ENCODE data around the gene KRTAP9-1. TPM values are rescaled to one million over a fixed set of nuclear protein-coding genes. Genes with fewer than 3 reads are reported as not detected.
"Not testable (repeated sequence)": the region's sequence is repeated elsewhere in the genome, so short reads cannot be mapped to it uniquely, and the experiment has no call there.

KRTAP9-1 gene, protein sequence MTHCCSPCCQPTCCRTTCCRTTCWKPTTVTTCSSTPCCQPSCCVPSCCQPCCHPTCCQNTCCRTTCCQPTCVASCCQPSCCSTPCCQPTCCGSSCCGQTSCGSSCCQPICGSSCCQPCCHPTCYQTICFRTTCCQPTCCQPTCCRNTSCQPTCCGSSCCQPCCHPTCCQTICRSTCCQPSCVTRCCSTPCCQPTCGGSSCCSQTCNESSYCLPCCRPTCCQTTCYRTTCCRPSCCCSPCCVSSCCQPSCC
- not detected for polyA plus RNA-seq (ENCODE audit: insufficient read length in 10 of 10)
- long read RNA-seq, donor 1 = 0 reads
- long read RNA-seq, donor 2 = 0 reads
- long read RNA-seq, donor 3 = 0 reads
- long read RNA-seq, donor 4 = 0 reads
- long read RNA-seq, donor 5 = 0 reads
- long read RNA-seq, donor 6 = 0 reads
- long read RNA-seq, donor 7 = 0 reads
- long read RNA-seq, donor 8 = 0 reads
- long read RNA-seq, donor 9 = 0 reads

DNA sequence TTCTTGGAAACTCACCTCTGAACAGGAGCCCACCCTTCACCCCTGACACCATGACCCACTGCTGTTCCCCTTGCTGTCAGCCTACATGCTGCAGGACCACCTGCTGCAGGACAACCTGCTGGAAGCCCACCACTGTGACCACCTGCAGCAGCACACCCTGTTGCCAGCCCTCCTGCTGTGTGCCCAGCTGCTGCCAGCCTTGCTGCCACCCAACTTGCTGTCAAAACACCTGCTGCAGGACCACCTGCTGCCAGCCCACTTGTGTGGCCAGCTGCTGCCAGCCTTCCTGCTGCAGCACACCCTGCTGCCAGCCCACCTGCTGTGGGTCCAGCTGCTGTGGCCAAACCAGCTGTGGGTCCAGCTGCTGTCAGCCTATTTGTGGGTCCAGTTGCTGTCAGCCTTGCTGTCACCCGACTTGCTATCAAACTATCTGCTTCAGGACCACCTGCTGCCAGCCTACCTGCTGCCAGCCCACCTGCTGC is at the start of gene KRTAP9-1:
Gene KRTAP9-1, plus strand, starts transcription at position 51 of the 482 bp plus-strand sequence. Its CDS starts 0 bp downstream, at position 51.
- DNase-seq = not testable (repeated sequence)

DNA sequence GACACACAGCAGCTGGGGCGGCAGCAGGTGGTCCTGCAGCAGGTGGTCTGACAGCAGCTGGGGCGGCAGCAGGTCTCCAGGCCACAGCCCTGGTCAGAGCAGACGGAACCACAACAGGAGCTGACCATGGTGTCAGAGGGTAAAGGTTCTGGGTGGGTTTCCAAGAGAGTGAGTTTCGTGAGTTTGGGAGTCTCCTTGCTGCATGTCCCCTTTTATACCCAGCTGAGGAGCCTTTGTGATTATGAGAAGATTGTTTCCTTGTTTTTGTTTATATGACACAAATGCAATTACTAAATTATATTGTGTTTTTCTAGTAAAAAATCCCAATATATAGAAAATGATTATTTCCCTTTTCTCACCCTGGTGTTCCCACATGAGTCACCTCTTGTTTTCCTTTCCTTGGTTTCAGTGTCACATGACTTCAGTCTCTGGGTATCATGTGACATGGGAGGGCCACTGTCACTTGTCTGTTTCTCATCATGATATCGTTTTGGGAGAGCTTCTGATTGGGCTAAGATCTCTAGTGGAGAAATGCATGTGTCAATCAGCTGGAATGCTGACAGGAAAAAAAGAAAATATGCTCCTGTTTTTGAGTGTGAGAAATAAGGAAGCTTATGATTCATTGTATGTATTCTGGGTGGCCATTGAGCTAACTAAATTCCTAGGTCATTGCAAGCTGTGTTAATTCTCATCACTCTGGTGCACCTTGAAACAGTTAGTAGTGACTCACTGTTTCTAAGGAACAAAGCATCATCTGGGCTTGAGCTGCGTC is 49.1 kb upstream of the KRTAP9-1 start, which contains the start of gene KRTAP4-6:
Gene KRTAP4-6, minus strand, starts transcription at position 185 of the 772 bp plus-strand sequence. Its CDS starts 57 bp downstream, at position 128.
- DNase-seq = peak in 1 of 3 donors; percentile 90

DNA sequence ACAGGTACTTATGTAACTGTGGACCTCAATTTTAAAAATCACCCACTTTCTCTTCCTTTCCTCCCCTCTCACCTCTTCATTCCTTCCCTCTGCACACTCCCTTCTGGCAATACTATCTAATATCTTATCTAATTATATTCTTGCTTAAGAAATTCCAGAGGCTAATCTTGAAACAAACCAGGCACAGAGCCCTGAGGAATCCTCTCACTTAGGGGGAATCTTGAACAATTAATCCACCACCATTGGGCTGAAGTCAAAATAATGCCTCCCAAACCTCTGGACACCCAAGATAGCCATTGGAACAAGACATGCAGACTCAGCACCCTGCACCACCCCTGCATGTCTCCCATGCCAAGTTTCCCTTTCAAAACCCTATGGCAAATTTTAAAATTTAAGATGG is 48.3 kb upstream of the KRTAP9-1 start:
- DNase-seq = no peak

DNA sequence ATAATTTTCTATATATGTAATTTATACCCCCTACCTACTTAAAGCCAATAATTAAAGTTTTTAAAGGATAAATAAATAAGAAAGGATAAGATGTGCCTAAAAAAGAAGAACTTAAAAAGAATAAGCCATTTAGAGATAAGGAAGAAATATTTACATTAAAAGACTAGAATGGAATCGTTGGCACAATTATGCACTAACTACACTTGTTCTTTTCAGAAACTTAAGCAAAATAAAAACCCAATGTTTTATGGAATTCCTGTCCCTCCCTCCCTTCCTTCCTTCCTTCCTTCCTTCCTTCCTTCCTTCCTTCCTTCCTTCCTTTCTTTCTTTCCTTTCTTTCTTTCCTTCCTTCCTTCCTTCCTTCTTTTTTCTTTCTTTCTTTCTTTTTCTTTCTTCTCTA is 44.8 kb upstream of the KRTAP9-1 start:
- DNase-seq = no peak

DNA sequence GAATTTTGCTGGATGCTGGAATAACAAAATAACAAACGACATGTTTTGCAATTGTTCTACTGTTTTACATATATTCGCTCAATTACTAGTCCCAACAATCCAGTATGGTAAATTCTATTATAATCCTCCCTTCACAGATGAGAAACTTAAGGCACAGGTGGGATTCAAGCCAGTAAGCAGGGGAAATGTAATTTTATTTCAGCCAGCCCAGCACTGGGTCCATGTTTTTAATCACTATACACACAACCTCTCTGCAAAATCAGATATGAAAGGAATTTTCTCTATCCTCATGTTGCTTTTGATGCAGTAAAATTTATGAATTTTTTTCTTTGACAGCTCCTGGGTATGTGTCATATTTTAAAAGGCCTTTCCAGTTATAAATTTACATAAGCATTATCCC is 44.4 kb upstream of the KRTAP9-1 start:
- DNase-seq = no peak

DNA sequence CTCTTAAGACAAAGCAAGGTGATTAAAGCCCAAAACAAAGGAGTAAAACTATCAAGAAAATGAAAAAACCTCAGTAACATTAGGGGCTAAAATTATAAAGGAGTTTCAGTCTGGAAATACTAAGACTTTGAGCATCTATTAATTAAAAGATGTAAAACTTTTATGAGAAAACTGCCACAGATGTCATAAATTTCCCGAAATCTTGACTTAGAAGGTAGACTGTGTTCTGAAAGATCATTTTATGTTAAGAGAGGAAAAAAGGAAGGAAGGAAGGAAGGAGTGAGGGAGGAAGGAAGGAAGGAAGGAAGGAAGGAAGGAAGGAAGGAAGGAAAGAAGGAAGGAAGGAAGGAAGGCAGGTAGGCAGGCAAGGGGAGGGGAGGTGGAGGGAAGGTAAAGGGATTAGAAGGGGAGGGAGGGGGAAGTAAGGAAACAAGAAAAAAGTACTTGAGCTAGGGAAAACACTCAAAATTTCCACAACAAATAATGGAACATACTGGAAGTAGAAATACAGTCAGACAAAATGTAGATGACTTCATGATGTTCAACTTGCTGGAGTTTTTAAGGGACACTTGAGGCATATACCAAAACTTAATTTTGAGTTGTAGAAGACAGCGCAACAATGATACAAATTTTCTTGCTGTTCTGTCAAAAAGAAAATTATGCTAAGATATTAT is 42.0 kb upstream of the KRTAP9-1 start:
- no peak for DNase-seq

DNA sequence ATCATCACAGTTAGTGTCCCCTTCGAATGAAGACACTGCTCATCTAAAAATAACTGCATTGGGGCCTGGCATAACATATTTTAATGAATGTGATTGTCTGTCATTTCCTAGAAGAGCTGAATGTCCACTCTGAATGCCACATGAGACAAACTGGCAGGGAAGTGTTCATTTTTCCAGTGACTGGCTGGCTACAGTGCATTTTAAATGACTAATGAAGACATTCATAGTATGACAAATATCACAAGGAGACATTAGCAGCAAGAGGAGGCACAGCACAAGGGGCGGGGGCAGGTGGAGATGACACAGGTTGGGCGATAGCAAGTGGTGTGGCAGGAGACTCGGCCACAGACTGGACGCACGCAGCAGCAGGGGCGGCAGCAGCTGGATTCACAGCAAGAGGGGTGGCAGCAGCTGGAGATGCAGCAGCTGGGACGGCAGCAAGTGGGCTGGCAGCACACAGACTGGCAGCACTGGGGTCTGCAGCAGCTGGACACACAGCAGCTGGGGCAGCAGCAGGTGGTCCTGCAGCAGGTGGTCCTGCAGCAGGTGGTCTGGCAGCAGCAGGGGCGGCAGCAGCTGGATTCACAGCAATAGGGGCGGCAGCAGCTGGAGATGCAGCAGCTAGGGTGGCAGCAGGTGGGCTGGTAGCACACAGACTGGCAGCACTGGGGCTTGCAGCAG is 40.6 kb upstream of the KRTAP9-1 start:
- DNase-seq = not testable (repeated sequence)

DNA sequence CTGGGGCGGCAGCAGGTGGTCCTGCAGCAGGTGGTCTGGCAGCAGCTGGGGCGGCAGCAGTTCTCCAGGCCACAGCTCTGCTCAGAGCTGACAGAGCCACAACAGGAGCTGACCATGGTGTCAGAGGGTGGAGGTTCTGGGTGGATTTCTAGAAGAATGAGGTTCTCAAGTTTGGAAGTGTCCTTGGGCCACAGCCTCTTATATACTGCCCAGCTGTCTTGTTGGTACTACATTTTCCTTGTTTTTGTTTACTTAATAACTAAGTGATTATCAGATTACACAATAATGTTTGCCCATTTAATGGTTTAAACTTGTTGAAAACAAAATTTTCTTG is 40.1 kb upstream of the KRTAP9-1 start, which contains the start of gene KRTAP4-5:
Gene KRTAP4-5, minus strand, starts transcription at position 174 of the 334 bp plus-strand sequence. Its CDS starts 58 bp downstream, at position 116.
- no peak for DNase-seq

DNA sequence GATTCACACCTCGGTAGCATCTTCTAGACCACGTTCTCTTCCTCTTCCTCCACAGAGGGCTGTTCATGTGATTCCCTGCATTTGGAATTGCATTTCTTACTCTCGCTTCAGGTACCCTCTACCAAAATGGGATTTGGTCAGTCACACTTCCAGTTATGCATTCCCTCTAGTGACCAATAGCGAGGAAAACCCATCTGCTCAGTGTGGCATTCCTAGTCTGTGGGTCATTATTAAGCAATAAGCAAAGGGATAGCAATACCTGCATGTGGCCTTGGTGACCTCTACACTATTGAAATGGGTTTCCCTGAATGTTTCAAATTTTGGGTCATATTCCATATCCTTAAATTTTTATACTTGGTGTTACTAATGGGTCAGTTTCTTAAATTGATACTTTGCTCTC is 39.7 kb upstream of the KRTAP9-1 start:
- no peak for DNase-seq

DNA sequence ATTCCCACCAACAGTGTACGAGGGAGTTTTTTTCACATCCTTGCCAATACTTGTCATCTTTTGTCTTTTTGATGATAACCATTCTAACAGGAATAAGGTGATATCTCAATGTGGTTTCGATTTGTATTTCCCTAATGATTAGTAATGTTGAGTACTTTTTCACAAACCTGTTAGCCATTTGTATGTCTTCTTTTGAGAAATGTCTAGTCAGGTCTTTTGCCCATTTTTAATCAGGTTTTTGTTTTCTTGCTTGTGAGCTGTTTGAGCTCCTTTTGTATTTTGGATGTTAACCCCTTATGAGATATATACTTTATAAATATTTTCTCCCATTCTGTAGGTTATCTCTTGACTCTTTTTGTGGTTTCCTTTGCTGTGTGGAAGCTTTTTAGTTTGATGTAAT is 38.2 kb upstream of the KRTAP9-1 start:
- DNase-seq = no peak

DNA sequence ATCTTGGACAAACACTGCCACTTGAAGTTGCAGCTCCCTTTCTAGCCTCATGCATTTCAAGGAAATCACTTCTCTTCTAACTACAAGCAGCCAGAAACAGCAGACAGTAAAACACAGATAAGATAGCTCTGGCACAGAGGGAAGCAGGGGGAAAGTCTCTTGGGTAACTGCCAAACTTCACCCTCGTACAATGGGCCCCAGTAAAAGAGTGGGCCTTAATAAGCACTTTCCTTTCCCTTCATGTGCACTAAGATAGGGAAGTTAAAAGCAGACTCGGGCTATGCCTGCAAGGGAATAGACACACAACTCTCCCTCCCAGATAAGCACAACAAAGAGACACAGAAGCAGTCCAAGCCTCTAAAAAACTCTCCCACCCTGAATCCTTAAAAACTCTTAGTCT is 35.8 kb upstream of the KRTAP9-1 start:
- peak in 1 of 3 donors; percentile 11 for DNase-seq

DNA sequence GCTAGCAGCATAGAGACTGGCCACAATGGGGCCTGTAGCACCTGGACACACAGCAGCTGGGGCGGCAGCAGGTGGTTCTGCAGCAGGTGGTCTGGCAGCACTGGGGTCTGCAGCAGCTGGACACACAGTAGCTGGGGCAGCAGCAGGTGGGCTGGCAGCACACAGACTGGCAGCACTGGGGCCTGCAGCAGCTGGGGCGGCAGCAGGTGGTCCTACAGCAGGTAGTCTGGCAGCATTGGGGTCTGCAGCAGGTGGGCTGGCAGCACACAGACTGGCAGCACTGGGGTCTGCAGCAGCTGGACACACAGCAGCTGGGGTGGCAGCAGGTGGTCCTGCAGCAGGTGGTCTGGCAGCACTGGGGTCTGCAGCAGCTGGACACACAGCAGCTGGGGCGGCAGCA is 29.5 kb upstream of the KRTAP9-1 start:
- not testable (repeated sequence) for DNase-seq

DNA sequence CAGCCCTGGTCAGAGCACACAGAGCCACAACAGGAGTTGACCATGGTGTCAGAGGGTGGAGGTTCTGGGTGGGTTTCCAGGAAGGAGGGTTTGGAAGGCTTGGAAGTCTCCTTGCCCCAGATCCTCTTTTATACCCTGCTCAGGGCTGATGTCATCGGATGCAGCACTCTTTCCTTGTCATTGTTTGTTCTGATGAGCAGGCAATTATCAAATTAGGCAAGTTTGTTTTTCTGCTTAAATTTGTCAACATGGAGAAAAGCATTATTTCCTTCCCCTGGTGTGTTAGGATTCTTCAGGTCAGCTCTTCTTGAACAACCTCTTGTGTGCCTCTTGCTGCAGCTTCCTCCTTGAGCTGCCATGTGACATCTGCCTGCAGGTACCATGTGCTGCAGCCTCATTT is 29.0 kb upstream of the KRTAP9-1 start, which contains the start of gene KRTAP4-4:
Gene KRTAP4-4, minus strand, starts transcription at position 101 of the 400 bp plus-strand sequence. Its CDS starts 57 bp downstream, at position 44.
- DNase-seq = no peak

DNA sequence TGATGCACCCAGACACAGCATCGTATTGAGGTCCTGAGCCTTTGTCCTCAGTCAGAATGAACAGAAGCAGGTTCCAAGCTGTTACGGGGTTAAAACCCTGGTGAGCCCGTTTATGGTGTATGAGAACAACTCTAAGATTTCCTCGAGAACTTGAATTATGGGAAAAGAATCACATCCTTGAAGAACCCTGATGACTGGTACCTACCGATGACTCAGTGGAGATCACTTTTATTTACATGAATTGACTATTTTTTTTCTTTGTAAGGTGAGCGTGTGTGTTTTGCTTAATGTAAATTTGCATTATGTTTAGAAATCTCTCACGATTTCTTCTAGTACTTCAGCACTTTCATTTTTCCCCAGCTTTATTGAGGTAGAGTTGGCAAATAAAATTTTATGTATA is 25.9 kb upstream of the KRTAP9-1 start:
- DNase-seq = no peak

DNA sequence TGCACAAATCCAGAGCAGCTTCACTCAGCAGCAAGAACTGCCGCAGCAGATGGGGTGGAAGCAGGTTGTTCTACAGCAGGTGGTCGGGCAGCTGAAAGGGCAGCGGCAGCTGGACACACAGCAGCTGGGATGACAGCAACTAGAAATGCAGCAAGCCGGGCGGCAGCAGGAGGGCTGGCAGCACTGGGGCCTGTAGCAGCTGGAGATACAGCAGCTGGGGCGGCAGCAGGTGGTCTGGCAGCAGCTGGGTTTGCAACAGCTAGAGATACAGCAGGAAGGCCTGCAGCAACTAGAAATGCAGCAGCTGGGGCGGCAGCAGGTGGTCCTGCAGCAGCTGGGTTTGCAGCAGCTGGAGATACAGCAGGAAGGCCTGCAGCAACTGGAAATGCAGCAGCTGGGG is 22.1 kb upstream of the KRTAP9-1 start:
- DNase-seq = no peak

DNA sequence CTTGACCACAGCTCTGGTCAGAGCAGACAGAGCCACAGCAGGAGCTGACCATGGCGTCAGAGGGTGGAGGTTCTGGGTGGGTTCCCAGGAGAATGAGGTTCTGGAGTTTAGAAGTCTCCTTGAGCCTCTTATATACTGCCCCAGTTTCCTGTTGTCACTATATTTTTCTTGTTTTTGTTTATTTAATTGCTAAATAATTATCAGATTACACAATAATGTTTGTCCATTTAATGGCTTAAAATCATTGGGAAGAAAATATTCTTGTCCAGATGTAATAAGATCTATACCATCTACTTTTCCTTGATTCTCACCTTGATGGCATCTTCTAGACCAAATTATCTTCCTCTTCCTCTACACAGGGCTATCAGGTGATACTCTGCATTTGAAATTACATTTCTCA is 21.6 kb upstream of the KRTAP9-1 start, which contains the start of gene KRTAP4-3:
Gene KRTAP4-3, minus strand, starts transcription at position 101 of the 400 bp plus-strand sequence. Its CDS starts 49 bp downstream, at position 52.
- DNase-seq = no peak

DNA sequence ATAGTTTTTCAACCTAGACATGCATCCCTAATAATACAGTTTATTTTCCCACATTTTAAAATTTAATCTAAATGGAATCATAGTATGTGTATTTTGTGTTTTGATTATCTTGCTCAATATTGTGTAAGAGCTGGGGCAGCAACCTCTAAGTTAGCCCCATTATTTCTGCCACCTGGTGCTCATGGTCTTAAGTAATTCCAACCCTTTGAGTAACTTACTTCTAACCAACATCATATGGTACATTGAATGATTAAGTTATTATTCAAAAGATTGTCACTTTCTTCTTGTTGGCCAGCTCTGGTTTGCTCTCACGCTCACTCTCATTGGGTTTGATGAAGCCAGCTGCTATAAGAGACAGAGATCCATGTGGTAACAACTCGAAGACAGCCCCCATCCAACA is 17.8 kb upstream of the KRTAP9-1 start:
- DNase-seq = no peak

DNA sequence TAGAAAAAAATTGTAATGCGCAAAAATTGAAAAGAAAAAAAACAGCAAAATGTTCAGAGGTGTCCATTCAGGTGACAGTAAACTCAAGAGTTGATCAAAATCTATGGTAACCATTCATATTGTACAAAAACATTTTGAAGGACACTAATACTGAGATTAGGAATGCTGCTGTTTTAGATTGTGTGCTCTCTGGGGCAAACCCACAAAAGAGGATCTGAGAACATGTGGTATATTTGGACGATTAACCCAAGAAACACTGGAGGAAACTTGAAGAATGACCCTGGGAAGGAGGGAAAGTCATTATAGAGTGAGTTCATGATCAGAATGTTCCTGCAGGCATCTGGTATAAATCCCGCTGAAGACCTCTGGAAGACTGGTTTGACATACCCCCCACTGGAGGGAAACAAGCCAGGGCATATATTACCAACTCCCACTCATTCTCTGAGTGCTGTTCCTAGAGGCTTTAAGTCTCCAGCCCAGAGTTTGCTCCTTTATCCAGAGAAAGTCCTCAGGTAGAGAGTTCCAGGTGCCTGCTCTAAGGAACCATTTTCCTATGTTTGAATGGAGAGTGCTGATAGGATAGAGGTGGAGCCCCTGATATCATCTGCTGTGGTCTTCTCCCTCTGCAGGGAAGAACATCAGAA is 12.8 kb upstream of the KRTAP9-1 start:
- no peak for DNase-seq

DNA sequence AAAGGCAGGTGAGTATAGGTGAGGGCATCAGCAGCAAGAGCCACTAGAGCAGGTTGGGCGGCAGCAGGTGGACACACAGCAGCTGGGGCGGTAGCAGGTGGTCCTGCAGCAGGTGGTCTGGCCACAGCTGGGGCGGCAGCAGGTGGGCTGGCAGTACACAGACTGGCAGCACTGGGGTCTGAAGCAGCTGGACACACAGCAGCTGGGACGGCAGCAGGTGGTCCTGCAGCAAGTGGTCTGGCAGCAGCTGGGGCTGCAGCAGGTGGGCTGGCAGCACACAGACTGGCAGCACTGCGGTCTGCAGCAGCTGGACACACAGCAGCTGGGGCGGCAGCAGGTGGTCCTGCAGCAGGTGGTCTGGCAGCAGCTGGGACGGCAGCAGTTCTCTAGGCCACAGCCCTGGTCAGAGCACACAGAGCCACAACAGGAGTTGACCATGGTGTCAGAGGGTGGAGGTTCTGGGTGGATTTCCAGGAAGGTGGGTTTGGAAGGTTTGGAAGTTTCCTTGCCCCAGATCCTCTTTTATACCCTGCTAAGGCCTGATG is 11.9 kb upstream of the KRTAP9-1 start, which contains the start of gene KRTAP4-2:
Gene KRTAP4-2, minus strand, starts transcription at position 495 of the 545 bp plus-strand sequence. Its CDS starts 57 bp downstream, at position 438.
- no peak for DNase-seq

DNA sequence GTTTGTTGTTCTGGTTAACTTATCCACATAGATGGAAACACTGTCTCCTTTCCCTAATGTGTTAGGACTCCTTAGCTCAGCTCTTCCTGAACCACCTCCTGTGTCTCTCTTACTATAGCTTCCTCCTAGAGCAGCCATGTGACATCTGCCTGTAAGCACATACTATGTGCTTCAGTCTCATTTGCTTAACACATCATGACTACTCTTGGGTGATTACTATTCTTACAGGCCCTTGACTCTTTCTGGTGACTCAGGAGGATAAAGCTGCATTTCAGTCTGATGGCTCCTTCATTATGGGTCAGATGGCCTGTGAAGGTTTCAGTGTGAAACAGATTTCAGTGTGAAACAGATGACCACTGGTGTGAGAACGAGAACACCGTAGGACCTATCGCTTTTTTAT is 11.3 kb upstream of the KRTAP9-1 start:
- peak in 1 of 3 donors; percentile 6 for DNase-seq
